ENCODE measurements around the gene DYRK4.
"Not testable (repeated sequence)": the region's sequence is repeated elsewhere in the genome, so short reads cannot be mapped to it uniquely, and the experiment has no call there.

Gene DYRK4, protein sequence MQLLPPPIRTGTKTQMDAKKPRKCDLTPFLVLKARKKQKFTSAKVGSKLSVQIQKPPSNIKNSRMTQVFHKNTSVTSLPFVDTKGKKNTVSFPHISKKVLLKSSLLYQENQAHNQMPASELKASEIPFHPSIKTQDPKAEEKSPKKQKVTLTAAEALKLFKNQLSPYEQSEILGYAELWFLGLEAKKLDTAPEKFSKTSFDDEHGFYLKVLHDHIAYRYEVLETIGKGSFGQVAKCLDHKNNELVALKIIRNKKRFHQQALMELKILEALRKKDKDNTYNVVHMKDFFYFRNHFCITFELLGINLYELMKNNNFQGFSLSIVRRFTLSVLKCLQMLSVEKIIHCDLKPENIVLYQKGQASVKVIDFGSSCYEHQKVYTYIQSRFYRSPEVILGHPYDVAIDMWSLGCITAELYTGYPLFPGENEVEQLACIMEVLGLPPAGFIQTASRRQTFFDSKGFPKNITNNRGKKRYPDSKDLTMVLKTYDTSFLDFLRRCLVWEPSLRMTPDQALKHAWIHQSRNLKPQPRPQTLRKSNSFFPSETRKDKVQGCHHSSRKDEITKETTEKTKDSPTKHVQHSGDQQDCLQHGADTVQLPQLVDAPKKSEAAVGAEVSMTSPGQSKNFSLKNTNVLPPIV

GRCh38 chr12:4562034-4562657 lies at the start of gene DYRK4:
Gene DYRK4, plus strand, starts transcription at chr12:4562208. Its CDS starts 38 bp downstream, at chr12:4562246.
- DNase-seq (ENCODE audit: low spot score): peak; percentile 73

GRCh38 chr12:4518106-4518728 lies 43.8 kb upstream of the DYRK4 start:
- DNase-seq (ENCODE audit: low spot score): no peak

GRCh38 chr12:4523443-4523842 lies 38.6 kb upstream of the DYRK4 start:
- DNase-seq (ENCODE audit: low spot score): not testable (repeated sequence)

GRCh38 chr12:4526923-4527546 lies 35.0 kb upstream of the DYRK4 start:
- DNase-seq (ENCODE audit: low spot score): no peak

GRCh38 chr12:4530160-4530559 lies 31.8 kb upstream of the DYRK4 start:
- DNase-seq (ENCODE audit: low spot score): no peak

DNA sequence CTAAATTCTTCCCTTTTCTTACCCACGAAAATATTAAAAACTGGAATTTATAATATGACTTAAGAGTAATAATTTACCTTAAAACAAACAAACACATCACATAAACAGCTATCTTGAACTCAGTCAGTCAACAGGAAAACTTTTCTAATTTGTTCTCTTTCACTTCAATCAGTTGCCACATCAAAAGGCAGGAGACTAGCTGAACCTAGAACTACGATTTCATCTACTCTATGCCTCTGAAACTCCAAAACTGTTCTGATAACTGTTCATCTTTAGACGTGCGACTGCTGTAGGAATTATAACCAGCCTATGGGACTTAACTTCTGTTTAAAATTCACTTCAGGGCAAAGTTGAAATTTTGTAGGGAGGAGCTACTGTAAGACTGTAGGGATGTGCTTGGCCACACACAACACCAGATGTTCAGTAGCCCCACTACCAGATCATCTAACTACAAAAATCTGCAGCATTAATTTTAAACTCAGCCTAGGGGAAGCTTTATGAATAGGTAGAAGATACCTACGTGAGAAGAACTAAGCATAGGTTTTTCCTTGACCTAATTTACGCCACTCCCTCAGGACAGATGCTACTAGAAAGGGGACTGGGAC lies 30.9 kb upstream of the DYRK4 start:
- DNase-seq (ENCODE audit: low spot score): no peak

GRCh38 chr12:4535092-4535491 lies 26.9 kb upstream of the DYRK4 start:
- no peak for DNase-seq (ENCODE audit: low spot score)

GRCh38 chr12:4535871-4536270 lies 26.1 kb upstream of the DYRK4 start:
- no peak for DNase-seq (ENCODE audit: low spot score)

DNA sequence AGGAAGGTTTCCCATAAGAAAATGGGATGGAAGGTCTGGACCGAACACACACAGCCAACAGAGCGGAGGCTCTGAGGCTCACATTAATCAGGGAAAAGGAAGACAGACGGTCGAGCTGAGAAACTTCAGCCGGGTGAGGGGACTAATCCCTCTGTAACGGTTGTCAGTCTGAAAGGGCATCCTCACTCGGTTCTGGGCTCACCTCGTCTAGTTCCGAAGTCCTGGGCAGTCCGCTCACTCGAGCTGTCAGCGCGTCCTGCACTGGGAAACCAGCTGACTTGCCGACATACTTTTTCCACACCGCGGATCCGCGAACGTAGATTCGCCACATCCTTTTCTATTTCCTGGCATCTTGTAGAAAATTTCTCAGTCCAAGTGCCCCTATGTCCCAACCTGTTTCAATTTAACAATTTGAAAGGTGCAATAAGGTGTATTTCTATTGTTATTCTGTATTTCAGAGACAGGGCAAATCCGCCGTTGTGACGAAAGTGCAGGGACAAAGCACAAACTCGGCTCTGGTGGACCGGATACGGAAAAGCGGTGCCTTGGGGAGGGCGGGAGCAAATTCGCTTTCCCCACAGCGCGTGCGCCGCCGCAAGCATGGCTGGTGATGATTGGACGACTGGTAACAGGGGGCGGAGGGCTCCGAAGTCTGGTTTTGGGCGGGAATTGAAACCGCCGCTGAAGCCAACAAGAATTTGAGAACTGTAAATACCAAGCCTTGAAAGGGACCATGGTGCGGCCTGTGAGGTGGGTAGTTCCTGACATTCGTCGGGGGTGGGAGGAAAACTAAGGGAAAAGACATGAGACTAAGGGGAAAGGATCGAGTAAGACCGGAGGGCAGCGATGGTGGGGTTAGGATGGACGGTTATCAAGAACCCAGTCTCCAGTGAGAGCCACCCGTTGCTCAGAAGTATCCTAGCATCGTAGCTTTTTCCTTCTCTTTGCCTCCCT lies 23.5 kb upstream of the DYRK4 start, which contains the start of gene RAD51AP1:
RAD51AP1 (plus strand) TSS at position 684 of the 954 bp plus-strand sequence; CDS start at position 734, 50 bp downstream.
- peak; percentile 84 for DNase-seq (ENCODE audit: low spot score)

DNA sequence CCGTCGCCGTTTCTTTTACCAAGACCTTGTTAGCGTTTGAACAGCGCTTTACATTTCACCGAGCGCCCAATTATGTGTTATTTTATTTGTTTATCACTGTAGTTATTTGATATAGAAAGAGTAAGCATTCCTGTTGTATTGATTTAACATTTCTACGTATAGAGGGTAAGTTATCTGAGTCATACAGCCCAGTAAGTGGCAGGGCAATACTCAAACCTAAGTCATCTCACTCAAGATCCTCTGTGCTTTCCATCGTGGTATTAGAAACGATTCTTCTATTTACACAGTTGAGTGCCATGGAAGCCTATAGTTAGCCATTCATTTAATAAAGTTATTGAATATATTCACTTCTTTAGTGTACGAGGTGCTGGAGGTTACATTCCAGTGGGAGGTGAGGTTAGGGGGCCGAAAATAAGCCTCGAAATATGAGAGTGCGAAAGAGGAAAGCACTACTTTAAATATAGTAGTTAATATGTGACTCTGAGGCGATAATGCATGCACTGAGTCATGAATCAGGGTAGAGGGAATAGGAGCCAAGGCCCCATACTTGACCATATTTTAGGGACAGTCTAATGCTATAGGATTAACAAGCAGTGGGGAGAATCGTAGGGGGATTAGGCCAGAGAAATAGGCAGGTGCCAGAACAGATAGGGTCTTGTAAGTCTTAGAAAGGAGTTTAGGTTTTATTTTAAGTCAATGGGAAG lies 22.7 kb upstream of the DYRK4 start:
- DNase-seq (ENCODE audit: low spot score): no peak

DNA sequence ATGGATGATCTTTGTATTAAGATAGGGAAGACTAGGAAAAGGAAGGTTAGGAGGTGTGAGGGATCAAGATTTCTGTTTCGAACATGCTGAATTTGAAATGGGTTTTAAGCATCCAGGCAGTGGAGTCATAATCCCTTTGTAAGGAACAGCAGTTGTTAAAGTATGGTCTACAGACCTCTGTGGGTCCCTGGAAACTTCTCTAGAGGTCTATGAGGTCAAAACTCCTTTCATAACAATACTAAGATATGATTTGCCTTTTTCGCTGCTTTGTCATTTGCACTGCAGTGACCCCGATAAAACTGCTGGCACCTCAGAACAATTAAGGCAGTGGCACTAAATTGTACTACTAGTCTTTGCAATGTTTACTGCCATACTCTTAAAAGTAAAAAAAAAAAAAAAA lies 21.8 kb upstream of the DYRK4 start:
- DNase-seq (ENCODE audit: low spot score): no peak

DNA sequence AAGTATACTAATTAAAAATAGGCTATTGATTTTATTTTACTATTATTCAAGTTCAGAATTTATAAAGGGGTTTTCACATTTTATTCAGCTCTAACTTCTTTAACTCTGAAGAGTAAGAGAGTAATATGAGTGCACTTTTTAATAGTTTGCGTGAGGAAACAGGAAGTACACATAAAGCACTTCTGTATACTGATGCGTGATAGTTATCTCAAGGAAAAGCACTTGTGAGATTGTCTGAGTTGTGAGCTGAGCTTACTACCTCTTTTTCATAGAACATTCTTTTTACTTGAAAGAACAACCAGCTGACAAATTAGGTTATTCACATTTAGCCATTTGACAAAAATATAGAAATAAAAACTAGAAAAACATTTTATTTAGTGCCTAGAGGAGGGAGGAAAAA lies 21.4 kb upstream of the DYRK4 start:
- no peak for DNase-seq (ENCODE audit: low spot score)

DNA sequence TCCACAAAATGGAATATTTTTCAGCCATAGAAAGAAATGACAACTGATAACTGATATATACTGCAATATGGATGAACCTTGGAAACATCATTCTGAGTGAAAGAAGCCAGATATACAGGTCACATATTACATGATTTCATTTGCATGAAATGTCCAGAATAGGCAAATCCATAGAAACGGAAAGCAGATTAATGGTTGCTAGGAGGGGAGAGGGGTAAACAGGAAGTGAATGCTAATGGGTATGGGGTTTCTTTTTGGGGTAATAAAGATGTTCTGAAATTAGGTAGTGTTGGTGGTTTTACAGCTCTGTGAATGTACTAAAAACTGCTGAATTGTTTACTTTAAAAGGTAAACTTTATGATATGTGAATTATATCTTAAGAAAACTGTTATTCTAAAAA lies 16.8 kb upstream of the DYRK4 start:
- no peak for DNase-seq (ENCODE audit: low spot score)

DNA sequence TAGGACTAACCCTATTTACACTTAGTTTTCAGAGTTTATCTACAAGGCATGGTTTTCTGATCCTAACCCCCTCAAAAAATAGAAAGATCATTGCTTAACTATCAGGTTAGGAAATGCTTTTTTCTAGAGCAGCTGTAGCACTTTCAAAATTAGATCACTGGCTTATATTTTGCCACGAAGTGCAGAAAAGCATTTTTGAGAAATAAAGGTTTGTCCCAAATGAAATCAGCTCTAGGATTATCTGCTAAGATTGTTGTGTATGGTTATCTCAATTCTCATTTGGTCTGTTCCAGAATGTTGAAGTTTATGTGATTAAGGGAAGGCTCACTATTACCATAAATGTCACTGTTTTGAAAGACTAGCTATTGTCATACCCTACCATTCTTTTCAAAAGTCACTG lies 9.8 kb upstream of the DYRK4 start:
- DNase-seq (ENCODE audit: low spot score): no peak

- DNase-seq (ENCODE audit: low spot score): no peak
Measured at GRCh38 chr12:4553943-4554342, 8.1 kb upstream of the DYRK4 start.

DNA sequence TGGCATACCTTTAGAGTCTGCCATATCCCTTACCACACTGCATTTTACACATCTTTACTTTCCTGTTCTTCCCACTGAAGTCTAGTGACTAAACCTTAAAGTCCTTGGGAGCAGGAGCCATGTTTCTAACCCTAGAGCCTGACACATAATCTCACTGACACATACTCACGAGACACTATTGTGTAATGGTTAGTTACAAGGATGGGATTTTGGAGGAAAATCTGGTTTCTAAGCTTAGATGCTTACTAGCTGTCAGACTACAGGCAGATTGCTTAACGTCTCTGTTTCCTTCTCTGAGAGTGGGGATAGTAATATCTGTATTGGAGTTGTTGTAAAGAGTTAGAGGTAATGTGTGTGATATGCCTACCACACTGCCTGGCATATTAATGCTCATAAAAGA lies 6.2 kb upstream of the DYRK4 start:
- DNase-seq (ENCODE audit: low spot score): no peak

GRCh38 chr12:4556735-4557530 lies 5.1 kb upstream of the DYRK4 start:
- no peak for DNase-seq (ENCODE audit: low spot score)

GRCh38 chr12:4557586-4557985 lies 4.4 kb upstream of the DYRK4 start:
- no peak for DNase-seq (ENCODE audit: low spot score)

DNA sequence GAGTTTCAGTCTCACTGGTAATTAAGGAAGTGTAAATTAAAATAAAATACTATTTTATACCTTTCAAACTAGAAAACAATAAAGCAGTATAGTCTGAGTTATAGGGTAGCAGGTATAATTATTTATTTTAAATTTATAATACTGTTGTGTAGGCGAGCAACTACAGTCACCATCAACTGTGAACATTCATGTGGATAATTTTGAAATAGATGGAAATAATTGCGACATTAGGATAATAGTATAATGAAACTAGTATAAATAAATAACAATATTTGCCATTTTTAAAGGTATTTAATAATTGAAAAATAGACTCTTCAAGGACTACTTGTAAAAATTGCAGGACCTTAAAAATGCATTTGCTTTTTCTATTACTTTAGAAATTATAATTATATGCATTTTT lies 3.8 kb upstream of the DYRK4 start:
- no peak for DNase-seq (ENCODE audit: low spot score)

Measured in HuH-7 (cell line).